HepG2 (cell line): ENCODE data around the gene DNAJC11. TPM values are rescaled to one million over a fixed set of nuclear protein-coding genes. Genes with fewer than 3 reads are reported as not detected.

Experiments
- ATAD3A ChIP-seq: sonication (generic); formaldehyde crosslinking; IDR thresholded peaks from 2 replicates; pipeline ENCODE4 v1.4.0; 2020; ENCODE audit warnings: missing genetic modification reagents
- BHLHE40 ChIP-seq: IDR thresholded peaks from 2 replicates; pipeline ENCODE4 v1.6.1; 2011; ENCODE audit warnings: low read length, improper control_type of control experiment
- FOXC1 ChIP-seq: sonication (generic); formaldehyde crosslinking; IDR thresholded peaks from 2 replicates; pipeline ENCODE4 v1.8.0; 2022; ENCODE audit warnings: mild to moderate bottlenecking, missing genetic modification reagents, borderline replicate concordance
- GABPB1 ChIP-seq: IDR thresholded peaks from 2 replicates; pipeline ENCODE4 v1.6.1; 2016; ENCODE audit warnings: mild to moderate bottlenecking, missing genetic modification reagents, moderate library complexity, missing compliant biosample characterization
- GMEB2 ChIP-seq: IDR thresholded peaks from 2 replicates; pipeline ENCODE4 v1.6.1; 2016; ENCODE audit warnings: missing biosample characterization, missing genetic modification reagents, low read depth
- GZF1 ChIP-seq: sonication (generic); formaldehyde crosslinking; IDR thresholded peaks from 2 replicates; pipeline ENCODE4 v1.5.1; 2020; ENCODE audit warnings: mild to moderate bottlenecking, missing genetic modification reagents
- HNRNPH1 ChIP-seq: fragments of 200-400 bp; formaldehyde crosslinking; optimal IDR thresholded peaks from 2 replicates; pipeline ENCODE3; 2017; ENCODE audit warnings: mild to moderate bottlenecking, low read depth, low read length
- HOXD1 ChIP-seq: sonication (generic); formaldehyde crosslinking; IDR thresholded peaks from 2 replicates; pipeline ENCODE4 v1.5.0; 2020; ENCODE audit warnings: missing genetic modification reagents
- REL ChIP-seq: sonication (generic); formaldehyde crosslinking; conservative IDR thresholded peaks from 2 replicates; pipeline ENCODE4 v1.8.0; 2022; ENCODE audit warnings: mild to moderate bottlenecking, missing genetic modification reagents, moderate library complexity
- RNF2 ChIP-seq: fragments of 450-650 bp; conservative IDR thresholded peaks from 2 replicates; pipeline ENCODE4 v1.6.1; 2016; ENCODE audit warnings: low read depth
- SRSF4 ChIP-seq: fragments of 200-400 bp; formaldehyde crosslinking; IDR thresholded peaks from one replicate; pipeline ENCODE4 v1.6.1; 2018; ENCODE audit warnings: mild to moderate bottlenecking, low read depth, low read length, moderate library complexity; ENCODE audit not compliant: poor library complexity, severe bottlenecking
- TCF7 ChIP-seq: sonication (generic); IDR thresholded peaks from 2 replicates; pipeline ENCODE4 v1.6.1; 2016; ENCODE audit warnings: antibody characterized with exemption, low read depth
- THRA ChIP-seq: sonication (generic); formaldehyde crosslinking; IDR thresholded peaks from 2 replicates; pipeline ENCODE4 v1.4.0; 2020; ENCODE audit warnings: missing genetic modification reagents, borderline replicate concordance
- ZBTB34 ChIP-seq: sonication (generic); formaldehyde crosslinking; IDR thresholded peaks from 2 replicates; pipeline ENCODE4 v1.8.0; 2022; ENCODE audit warnings: mild to moderate bottlenecking, missing genetic modification reagents
- ZNF451 ChIP-seq: sonication (generic); formaldehyde crosslinking; IDR thresholded peaks from 2 replicates; pipeline ENCODE4 v1.5.0; 2020; ENCODE audit warnings: mild to moderate bottlenecking, missing genetic modification reagents
- ZNF552 ChIP-seq: sonication (generic); formaldehyde crosslinking; IDR thresholded peaks from 2 replicates; pipeline ENCODE4 v1.9.0; 2022; ENCODE audit warnings: missing genetic modification reagents, mild to moderate bottlenecking, borderline replicate concordance
- polyA plus RNA-seq, 8 experiments: library from polyadenylated mRNA; depleted of rRNA in 3 of 8; stranded (reverse) in 7 of 8; unstranded in 1 of 8; fragments of >200 nt; fragmentation: Illumina TruSeq in 4 of 8; extraction: Trizol in 4 of 8; gene quantifications; 2 replicates each; pipeline versions ENCODE4 v1.2.1 to v1.2.3, GENCODE V29; 2011 to 2016; ENCODE audit warnings: low read depth in 4 of 8, missing spikeins in 1 of 8, mixed read lengths in 1 of 8; ENCODE audit not compliant: insufficient read depth in 1 of 8
- total RNA-seq, 5 experiments: library from RNA; depleted of rRNA; stranded (reverse); fragments of >200 nt; fragmentation: Illumina TruSeq; extraction: Trizol; gene quantifications; 2 replicates each; pipeline ENCODE4 v1.2.3, GENCODE V29; 2016; ENCODE audit warnings: low read depth in 1 of 5
- TF ChIP-seq, protein P1 (sequence below): sonication (generic); formaldehyde crosslinking; IDR thresholded peaks from 2 replicates; pipeline ENCODE4 v1.9.0; 2022; ENCODE audit warnings: missing genetic modification reagents, mild to moderate bottlenecking, borderline replicate concordance
- TF ChIP-seq, protein P2 (sequence below): sonication (generic); formaldehyde crosslinking; IDR thresholded peaks from 2 replicates; pipeline ENCODE4 v1.5.0; 2020; ENCODE audit warnings: mild to moderate bottlenecking, missing genetic modification reagents, moderate library complexity

The DNAJC11 gene
- total and polyA plus RNA-seq, 2 of the 13 experiments (the other 11 are each of a cell fraction or from before 2014, with no cell fraction given): 25.1 to 47.6 TPM

DNA sequence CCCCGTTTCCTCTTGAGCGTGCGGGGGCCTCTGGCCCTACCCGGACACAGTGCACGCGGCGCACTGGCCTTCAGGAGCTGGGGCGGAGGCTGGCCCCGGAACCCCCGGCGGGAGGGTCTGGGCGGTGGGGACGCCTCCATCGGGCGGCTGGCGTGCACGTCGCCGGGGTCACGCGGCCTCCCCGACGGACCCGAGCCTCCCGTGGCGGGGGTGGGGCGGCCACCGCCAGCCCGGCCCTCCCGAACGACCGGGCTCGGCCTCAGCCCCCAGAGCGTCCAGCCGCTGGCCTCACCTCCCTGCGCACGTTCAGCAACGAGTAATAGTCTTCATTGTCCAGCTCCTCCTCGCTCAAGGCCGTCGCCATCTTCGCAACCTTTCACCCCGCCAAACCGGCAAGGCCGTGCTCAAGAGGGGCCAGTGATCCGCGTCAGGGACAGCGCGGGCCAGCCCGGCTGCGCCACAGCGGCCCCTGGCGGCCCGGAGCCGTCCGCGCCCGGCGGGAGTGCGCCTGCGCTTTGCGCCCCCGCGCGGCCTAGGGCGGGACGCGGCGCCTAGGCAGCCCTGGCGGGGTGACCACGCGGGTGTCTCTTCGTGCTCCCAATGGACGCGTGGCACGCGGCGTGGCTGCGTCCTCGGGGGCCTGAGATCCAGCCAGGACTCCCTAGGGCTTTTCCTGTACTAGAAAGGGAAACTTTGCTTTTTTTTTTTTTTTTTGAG, at the start of gene DNAJC11 (continued):
- TF ChIP-seq TCF7 (no peak), ATAD3A (CRISPR knock-in tag) (peak; percentile 85; the same call in 1 of the 2 replicates), RNF2 (peak; percentile 98), SRSF4 (no peak), REL (peak; percentile 97), GABPB1 (CRISPR knock-in tag) (peak; percentile 90), ZNF451 (CRISPR knock-in tag) (peak; percentile 92), HOXD1 (CRISPR knock-in tag) (no peak), GZF1 (CRISPR knock-in tag) (no peak; the same call in 1 of the 2 replicates), ZBTB34 (CRISPR knock-in tag) (peak; percentile 56; the same call in 1 of the 2 replicates), THRA (no peak), GMEB2 (CRISPR knock-in tag) (peak; percentile 92), FOXC1 (CRISPR knock-in tag) (peak; percentile 91; the same call in 1 of the 2 replicates), BHLHE40 (no peak), HNRNPH1 (no peak), ZNF552 (peak; percentile 73)
- TF ChIP-seq, protein P1, sequence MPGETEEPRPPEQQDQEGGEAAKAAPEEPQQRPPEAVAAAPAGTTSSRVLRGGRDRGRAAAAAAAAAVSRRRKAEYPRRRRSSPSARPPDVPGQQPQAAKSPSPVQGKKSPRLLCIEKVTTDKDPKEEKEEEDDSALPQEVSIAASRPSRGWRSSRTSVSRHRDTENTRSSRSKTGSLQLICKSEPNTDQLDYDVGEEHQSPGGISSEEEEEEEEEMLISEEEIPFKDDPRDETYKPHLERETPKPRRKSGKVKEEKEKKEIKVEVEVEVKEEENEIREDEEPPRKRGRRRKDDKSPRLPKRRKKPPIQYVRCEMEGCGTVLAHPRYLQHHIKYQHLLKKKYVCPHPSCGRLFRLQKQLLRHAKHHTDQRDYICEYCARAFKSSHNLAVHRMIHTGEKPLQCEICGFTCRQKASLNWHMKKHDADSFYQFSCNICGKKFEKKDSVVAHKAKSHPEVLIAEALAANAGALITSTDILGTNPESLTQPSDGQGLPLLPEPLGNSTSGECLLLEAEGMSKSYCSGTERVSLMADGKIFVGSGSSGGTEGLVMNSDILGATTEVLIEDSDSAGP (CRISPR knock-in tag): peak; percentile 78
- TF ChIP-seq, protein P2, sequence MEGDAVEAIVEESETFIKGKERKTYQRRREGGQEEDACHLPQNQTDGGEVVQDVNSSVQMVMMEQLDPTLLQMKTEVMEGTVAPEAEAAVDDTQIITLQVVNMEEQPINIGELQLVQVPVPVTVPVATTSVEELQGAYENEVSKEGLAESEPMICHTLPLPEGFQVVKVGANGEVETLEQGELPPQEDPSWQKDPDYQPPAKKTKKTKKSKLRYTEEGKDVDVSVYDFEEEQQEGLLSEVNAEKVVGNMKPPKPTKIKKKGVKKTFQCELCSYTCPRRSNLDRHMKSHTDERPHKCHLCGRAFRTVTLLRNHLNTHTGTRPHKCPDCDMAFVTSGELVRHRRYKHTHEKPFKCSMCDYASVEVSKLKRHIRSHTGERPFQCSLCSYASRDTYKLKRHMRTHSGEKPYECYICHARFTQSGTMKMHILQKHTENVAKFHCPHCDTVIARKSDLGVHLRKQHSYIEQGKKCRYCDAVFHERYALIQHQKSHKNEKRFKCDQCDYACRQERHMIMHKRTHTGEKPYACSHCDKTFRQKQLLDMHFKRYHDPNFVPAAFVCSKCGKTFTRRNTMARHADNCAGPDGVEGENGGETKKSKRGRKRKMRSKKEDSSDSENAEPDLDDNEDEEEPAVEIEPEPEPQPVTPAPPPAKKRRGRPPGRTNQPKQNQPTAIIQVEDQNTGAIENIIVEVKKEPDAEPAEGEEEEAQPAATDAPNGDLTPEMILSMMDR (CRISPR knock-in tag): peak; percentile 87
